Tibial nerve (tissue), 4 donors: ENCODE data around the gene HBB. TPM values are rescaled to one million over a fixed set of nuclear protein-coding genes. Genes with fewer than 3 reads are reported as not detected.

Source experiments
- DNase-seq, 2 donors: peaks; one replicate each; pipeline ENCODE4 v3.0.0-alpha.2; 2019; ENCODE audit warnings: low spot score in 2 of 2
- H3K27ac ChIP-seq, 4 donors: fragments of 200-600 bp; sonication (generic) in 3 of 4; one replicate each; pipeline ENCODE4 v1.5.1; 2017 to 2019; ENCODE audit warnings: mild to moderate bottlenecking in 1 of 4
- H3K27me3 ChIP-seq, 2 donors: fragments of 200-600 bp; sonication (generic) in 1 of 2; one replicate each; pipeline versions ENCODE4 v1.5.1 to v1.6.0; 2017 to 2019
- H3K36me3 ChIP-seq, 3 donors: fragments of 200-600 bp; sonication (generic); one replicate each; pipeline ENCODE4 v1.5.1; 2018 to 2019
- H3K4me1 ChIP-seq, 4 donors: fragments of 200-600 bp; sonication (generic) in 3 of 4; one replicate each; pipeline ENCODE4 v1.5.1; 2017 to 2019
- H3K4me3 ChIP-seq, 4 donors: fragments of 200-600 bp; sonication (generic) in 3 of 4; one replicate each; pipeline ENCODE4 v1.5.1; 2017 to 2019; ENCODE audit warnings: mild to moderate bottlenecking in 1 of 4, moderate library complexity in 1 of 4
- H3K9me3 ChIP-seq, 4 donors: fragments of 200-600 bp; sonication (generic) in 3 of 4; one replicate each; pipeline ENCODE4 v1.5.1; 2017 to 2019
- EP300 ChIP-seq, 2 donors: sonication (generic); formaldehyde crosslinking; IDR thresholded peaks; one replicate each; pipeline ENCODE4 v1.6.1; 2017; ENCODE audit warnings: antibody characterized with exemption in 2 of 2, mild to moderate bottlenecking in 1 of 2
- POLR2A ChIP-seq, 2 donors: fragments of 450-650 bp; IDR thresholded peaks; one replicate each; pipeline ENCODE4 v1.6.1; 2017; ENCODE audit warnings: antibody characterized with exemption in 2 of 2, mild to moderate bottlenecking in 2 of 2, moderate library complexity in 2 of 2
- whole genome bisulfite sequencing, 2 donors: methylation state at CpG; one replicate each; pipeline ENCODE4 v1.1.5; 2018; 5-methylcytosine and 5-hydroxymethylcytosine counted together
- total RNA-seq, 4 donors: library from RNA; depleted of rRNA; stranded (reverse); fragments of >200 nt; gene quantifications; one replicate each; pipeline ENCODE4 v1.1.0, GENCODE V29; 2016
- TF ChIP-seq, protein P1 (sequence below), 5 experiments: fragments of 200-600 bp in 3 of 5; fragments of 450-650 bp in 2 of 5; sonication (generic) in 3 of 5; IDR thresholded peaks; one replicate each; pipeline ENCODE4 v1.5.1; 2016 to 2019; ENCODE audit warnings: antibody characterized with exemption in 5 of 5, mild to moderate bottlenecking in 3 of 5, moderate library complexity in 2 of 5

The HBB gene
- total RNA-seq, 4 donors from 2014 or later: 61.6 to 425 (median 151) TPM; not detected in 1

DNA sequence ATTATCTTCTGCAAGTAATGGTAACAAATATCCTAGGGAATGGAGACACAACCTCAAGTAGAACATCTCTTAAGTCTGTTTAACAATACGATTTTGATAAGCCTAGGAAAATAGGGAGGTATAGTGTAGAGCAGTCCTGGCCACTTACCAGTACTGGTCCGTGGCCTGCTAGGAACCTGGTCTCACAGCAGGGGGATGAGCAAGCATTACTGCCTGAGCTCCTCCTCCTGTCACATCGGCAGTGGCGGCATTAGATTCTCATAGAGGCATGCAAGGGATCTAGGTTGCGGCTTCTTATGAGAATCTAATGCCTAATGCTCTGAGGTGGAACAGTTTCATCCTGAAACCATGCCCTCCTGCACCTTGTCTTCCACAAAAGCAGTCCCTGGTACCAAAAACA, 30.8 kb downstream of the HBB start:
- Histone ChIP-seq H3K4me3 (no peak overlapping the region), H3K36me3 (no peaks in the 10 kb centered on the region)
- WGBS, 2 donors: 74 to 87% methylated on average over 5 of the region's 5 CpGs

DNA sequence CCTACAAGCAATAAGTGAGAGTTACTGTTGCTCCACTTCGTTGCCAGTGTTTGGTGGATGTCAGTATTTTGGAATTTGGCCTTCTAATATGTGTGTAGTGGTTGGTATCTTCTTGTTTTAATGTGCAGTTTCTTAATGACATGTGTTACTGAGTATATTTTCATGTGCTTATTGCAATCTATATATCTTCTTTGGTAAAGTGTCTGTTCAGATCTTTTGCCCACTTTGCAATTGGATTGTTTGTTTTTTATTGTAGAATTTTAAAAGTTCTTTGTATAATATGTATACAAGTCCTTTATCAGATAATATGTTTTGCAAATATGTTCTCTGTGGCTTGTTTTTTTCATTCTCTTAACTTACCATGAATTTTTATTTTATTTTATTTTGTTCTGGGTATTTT, 34.1 kb downstream of the HBB start:
- no peaks in the 10 kb centered on the region for H3K4me1 ChIP-seq
- TF ChIP-seq EP300 (IDR thresholded peaks at IDR 0.05): no peak
- TF ChIP-seq, protein P1, sequence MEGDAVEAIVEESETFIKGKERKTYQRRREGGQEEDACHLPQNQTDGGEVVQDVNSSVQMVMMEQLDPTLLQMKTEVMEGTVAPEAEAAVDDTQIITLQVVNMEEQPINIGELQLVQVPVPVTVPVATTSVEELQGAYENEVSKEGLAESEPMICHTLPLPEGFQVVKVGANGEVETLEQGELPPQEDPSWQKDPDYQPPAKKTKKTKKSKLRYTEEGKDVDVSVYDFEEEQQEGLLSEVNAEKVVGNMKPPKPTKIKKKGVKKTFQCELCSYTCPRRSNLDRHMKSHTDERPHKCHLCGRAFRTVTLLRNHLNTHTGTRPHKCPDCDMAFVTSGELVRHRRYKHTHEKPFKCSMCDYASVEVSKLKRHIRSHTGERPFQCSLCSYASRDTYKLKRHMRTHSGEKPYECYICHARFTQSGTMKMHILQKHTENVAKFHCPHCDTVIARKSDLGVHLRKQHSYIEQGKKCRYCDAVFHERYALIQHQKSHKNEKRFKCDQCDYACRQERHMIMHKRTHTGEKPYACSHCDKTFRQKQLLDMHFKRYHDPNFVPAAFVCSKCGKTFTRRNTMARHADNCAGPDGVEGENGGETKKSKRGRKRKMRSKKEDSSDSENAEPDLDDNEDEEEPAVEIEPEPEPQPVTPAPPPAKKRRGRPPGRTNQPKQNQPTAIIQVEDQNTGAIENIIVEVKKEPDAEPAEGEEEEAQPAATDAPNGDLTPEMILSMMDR (IDR thresholded peaks at IDR 0.05): no peak
- no peak for TF ChIP-seq POLR2A (IDR thresholded peaks at IDR 0.05)
- no peaks in the 10 kb centered on the region for H3K36me3 ChIP-seq
- no peak overlapping the region for H3K4me3 ChIP-seq
- H3K27ac ChIP-seq: no peak overlapping the region
- WGBS, 2 donors: 0 to 23% methylated on average over 1 of the region's 1 CpG
- DNase-seq: no peak
- no peaks in the 10 kb centered on the region for H3K27me3 ChIP-seq
- H3K9me3 ChIP-seq: peaks cover 0 to 8% (median 0%) of the 10 kb centered on the region in 4 donors

More for the DNA sequence above, 30.8 kb downstream of the HBB start:
- no peak for DNase-seq
- no peaks in the 10 kb centered on the region for H3K9me3 ChIP-seq
- TF ChIP-seq, protein P1 (IDR thresholded peaks at IDR 0.05): no peak
- TF ChIP-seq POLR2A (IDR thresholded peaks at IDR 0.05): no peak
- TF ChIP-seq EP300 (IDR thresholded peaks at IDR 0.05): no peak
- no peaks in the 10 kb centered on the region for H3K4me1 ChIP-seq
- H3K27me3 ChIP-seq: no peaks in the 10 kb centered on the region
- no peak overlapping the region for H3K27ac ChIP-seq

DNA sequence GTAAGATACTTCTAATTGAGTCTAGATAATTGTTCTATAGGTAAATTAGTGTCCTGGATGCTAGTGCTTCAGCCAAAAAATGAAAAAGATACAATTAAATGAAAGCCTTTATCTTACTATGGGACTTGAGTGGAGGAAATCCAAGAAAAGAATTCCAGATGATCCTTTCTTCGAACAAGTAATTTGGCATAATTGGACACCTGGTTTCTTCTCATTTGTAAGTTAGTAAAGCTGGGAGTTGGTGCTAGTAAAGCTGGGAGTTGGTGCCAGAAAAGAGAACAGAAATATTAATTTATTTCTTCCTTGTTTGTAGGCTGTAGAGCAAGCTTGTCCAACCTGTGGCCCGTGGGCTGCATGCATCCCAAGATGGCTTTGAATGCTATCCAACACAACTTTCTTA, 38.7 kb downstream of the HBB start:
- no peak overlapping the region for H3K27ac ChIP-seq
- H3K4me3 ChIP-seq: no peak overlapping the region
- no peak for DNase-seq
- H3K36me3 ChIP-seq: no peaks in the 10 kb centered on the region
- no peaks in the 10 kb centered on the region for H3K4me1 ChIP-seq
- H3K27me3 ChIP-seq: no peaks in the 10 kb centered on the region
- TF ChIP-seq EP300 (IDR thresholded peaks at IDR 0.05) (no peak), POLR2A (IDR thresholded peaks at IDR 0.05) (no peak)
- TF ChIP-seq, protein P1 (IDR thresholded peaks at IDR 0.05): no peak
- 89 to 90% methylated on average over 2 of the region's 2 CpGs for WGBS, 2 donors
- H3K9me3 ChIP-seq: peaks cover 0 to 8% (median 0%) of the 10 kb centered on the region in 4 donors

DNA sequence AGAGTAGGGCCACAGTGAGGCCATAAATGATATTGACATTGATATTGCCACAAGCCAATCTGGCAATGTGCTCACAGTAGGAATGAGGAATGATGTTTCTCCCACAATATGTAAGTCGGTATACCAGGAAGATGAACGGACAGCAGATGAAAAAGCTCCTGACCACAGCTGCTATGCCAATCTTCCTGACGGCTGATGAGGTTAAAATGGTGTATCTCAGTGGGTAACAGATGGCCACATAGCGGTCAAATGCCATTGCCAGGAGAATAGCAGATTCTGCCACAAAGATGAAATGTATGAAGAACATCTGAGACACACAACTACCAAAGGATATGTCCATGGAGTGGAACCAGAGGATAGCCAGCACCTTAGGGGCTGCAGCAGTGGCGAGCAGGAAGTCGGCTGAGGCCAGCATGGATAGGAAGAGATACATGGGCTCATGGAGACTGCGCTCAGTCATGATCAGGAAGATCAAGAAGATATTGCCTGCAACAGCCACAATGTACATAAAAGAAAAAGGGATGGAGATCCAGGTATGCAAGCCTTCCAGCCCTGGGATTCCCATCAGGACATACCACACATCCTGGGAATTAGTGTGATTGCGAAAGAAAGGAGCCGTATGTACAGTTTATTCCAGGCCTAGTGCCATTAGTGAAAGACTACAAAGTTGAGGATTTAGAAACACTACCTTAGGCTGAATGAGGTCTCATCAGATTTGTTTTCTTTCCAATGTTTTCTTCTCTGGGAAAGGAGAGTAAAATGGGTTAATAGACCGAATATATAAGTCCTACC, 48.6 kb downstream of the HBB start:
- no peaks in the 10 kb centered on the region for H3K36me3 ChIP-seq
- no peaks in the 10 kb centered on the region for H3K27me3 ChIP-seq
- TF ChIP-seq POLR2A (IDR thresholded peaks at IDR 0.05) (no peak), EP300 (IDR thresholded peaks at IDR 0.05) (no peak)
- TF ChIP-seq, protein P1 (IDR thresholded peaks at IDR 0.05): no peak
- no peak for DNase-seq
- H3K9me3 ChIP-seq: no peaks in the 10 kb centered on the region
- H3K4me1 ChIP-seq: no peaks in the 10 kb centered on the region
- no peak overlapping the region for H3K27ac ChIP-seq
- 84 to 88% methylated on average over 10 of the region's 10 CpGs for WGBS, 2 donors
- no peak overlapping the region for H3K4me3 ChIP-seq

Other genes with a start within 250 kb of the HBB start
- not detected for gene OR51L1, start 232.2 kb downstream of the HBB start, total RNA-seq
- gene OR52J3, start 180.5 kb downstream of the HBB start, total RNA-seq: not detected
- not detected for gene OR52E2, start 167.4 kb downstream of the HBB start, total RNA-seq
- gene OR52E1, start 157.5 kb downstream of the HBB start, total RNA-seq: not detected
- gene OR52A5, start 88.7 kb downstream of the HBB start, total RNA-seq: not detected
- not detected for gene OR52A1, start 72.3 kb downstream of the HBB start, total RNA-seq
- gene OR51V1, start 26.4 kb downstream of the HBB start, total RNA-seq: not detected
- 1 to 10 TPM in 1 of 4 donors, not detected in 3; 5.4 TPM for gene HBD, start 7.4 kb upstream of the HBB start, total RNA-seq
- gene HBG1, start 22.8 kb upstream of the HBB start, total RNA-seq: not detected
- not detected for gene HBG2, start 27.7 kb upstream of the HBB start, total RNA-seq
- not detected for gene HBE1, start 42.9 kb upstream of the HBB start, total RNA-seq
- gene OR51B4, start 74.9 kb upstream of the HBB start, total RNA-seq: 1 to 10 TPM in 1 of 4 donors, under 1 TPM in 2, not detected in 1; 0.42 to 1.5 (median 0.98) TPM
- under 1 TPM in 1 of 4 donors, not detected in 3; 0.63 TPM for gene OR51B2, start 97.2 kb upstream of the HBB start, total RNA-seq
- gene OR51B5, start 116.5 kb upstream of the HBB start, total RNA-seq: 1 to 10 TPM in 3 of 4 donors, not detected in 1; 1.3 to 2.9 (median 2.0) TPM
- gene OR51B6, start 124.4 kb upstream of the HBB start, total RNA-seq: not detected
- not detected for gene OR51M1, start 156.7 kb upstream of the HBB start, total RNA-seq
- gene OR51Q1, start 195.0 kb upstream of the HBB start, total RNA-seq: not detected
- gene OR51I1, start 214.4 kb upstream of the HBB start, total RNA-seq: 1 to 10 TPM in 1 of 4 donors, not detected in 3; 3.9 TPM
- not detected for gene OR51I2, start 222.3 kb upstream of the HBB start, total RNA-seq